Stimulated activated CD4-positive, alpha-beta T cell treated with anti-CD3 and anti-CD28 coated beads, Interleukin-12 subunit alpha, Interleukin-12 subunit beta, amount 100 ng/mL, for 4 hours (primary cell): ENCODE measurements around the gene ERI3.

Experiments
- DNase-seq: peaks from one replicate; pipeline ENCODE4 v3.0.0-alpha.2; 2020

Gene ERI3

GRCh38 chr1:44281962-44282703 lies 72.9 kb downstream of the ERI3 start:
- DNase-seq = no peak

GRCh38 chr1:44276901-44277300 lies 78.2 kb downstream of the ERI3 start:
- no peak for DNase-seq

GRCh38 chr1:44275991-44276405 lies 79.1 kb downstream of the ERI3 start:
- DNase-seq = no peak

GRCh38 chr1:44275296-44275962 lies 79.6 kb downstream of the ERI3 start:
- DNase-seq = no peak

- DNase-seq = no peak
These were observed 81.3 kb downstream of the ERI3 start for GRCh38 chr1:44273560-44274350.

- DNase-seq = no peak
These were observed 82.1 kb downstream of the ERI3 start for GRCh38 chr1:44272992-44273391.

- no peak for DNase-seq
These were observed 83.4 kb downstream of the ERI3 start for GRCh38 chr1:44271646-44272045.

GRCh38 chr1:44270686-44271628 lies 84.1 kb downstream of the ERI3 start:
- no peak for DNase-seq

- DNase-seq = no peak
These were observed 87.0 kb downstream of the ERI3 start for GRCh38 chr1:44268054-44268453.

GRCh38 chr1:44267438-44267837 lies 87.6 kb downstream of the ERI3 start:
- DNase-seq = no peak

GRCh38 chr1:44266400-44267344 lies 88.4 kb downstream of the ERI3 start:
- DNase-seq = no peak

- DNase-seq = no peak
These were observed 89.2 kb downstream of the ERI3 start for GRCh38 chr1:44265656-44266358.

- DNase-seq = no peak
These were observed 90.6 kb downstream of the ERI3 start for GRCh38 chr1:44264451-44264771.

- DNase-seq = no peak
These were observed 91.2 kb downstream of the ERI3 start for GRCh38 chr1:44263568-44264450.

GRCh38 chr1:44262816-44263567 lies 92.1 kb downstream of the ERI3 start:
- DNase-seq = no peak

GRCh38 chr1:44262414-44262813 lies 92.6 kb downstream of the ERI3 start:
- no peak for DNase-seq

- DNase-seq = no peak
These were observed 93.1 kb downstream of the ERI3 start for GRCh38 chr1:44261962-44262361.

- no peak for DNase-seq
These were observed 93.8 kb downstream of the ERI3 start for GRCh38 chr1:44261171-44261817.

GRCh38 chr1:44260792-44261170 lies 94.3 kb downstream of the ERI3 start:
- no peak for DNase-seq
